Mesendoderm (in vitro differentiated cells): ENCODE data around the gene SLAIN2.
A peak's percentile ranks its signal among the peaks of the same experiment; 100 is the strongest.
"Not testable (repeated sequence)": the region's sequence is repeated elsewhere in the genome, so short reads cannot be mapped to it uniquely, and the experiment has no call there.

Experiments
- DNase-seq: peaks from one replicate; pipeline ENCODE4 v3.0.0; 2013
- H2AK5ac ChIP-seq: 2 replicates; pipeline ENCODE4 v1.6.1; 2013; ENCODE audit warnings: low read length, inconsistent platforms
- H2BK120ac ChIP-seq: 2 replicates; pipeline ENCODE4 v1.6.1; 2013; ENCODE audit warnings: low read depth, mild to moderate bottlenecking, low read length, moderate library complexity, mixed read lengths
- H2BK15ac ChIP-seq: replicated peaks from 2 replicates; pipeline ENCODE4 v1.6.1; 2013; ENCODE audit warnings: low read depth, mild to moderate bottlenecking, moderate library complexity
- H2BK5ac ChIP-seq: 2 replicates; pipeline ENCODE4 v1.6.1; 2013; ENCODE audit warnings: low read length, inconsistent platforms
- H3K18ac ChIP-seq: 2 replicates; pipeline ENCODE4 v1.6.1; 2013; ENCODE audit warnings: mild to moderate bottlenecking, low read length, mixed read lengths
- H3K23ac ChIP-seq: one replicate; pipeline ENCODE4 v1.6.1; 2013; ENCODE audit warnings: low read length
- H3K27ac ChIP-seq: 2 replicates; pipeline ENCODE4 v1.5.1; 2013; ENCODE audit warnings: low read depth, mild to moderate bottlenecking, inconsistent platforms, low read length, moderate library complexity
- H3K27me3 ChIP-seq: 2 replicates; pipeline ENCODE4 v1.6.1; 2013; ENCODE audit warnings: low read length, control low read depth, mild to moderate bottlenecking, inconsistent platforms; ENCODE audit not compliant: insufficient read depth, poor library complexity
- H3K36me3 ChIP-seq: 2 replicates; pipeline ENCODE4 v1.6.1; 2013; ENCODE audit warnings: low read length, inconsistent platforms; ENCODE audit not compliant: control insufficient read depth, insufficient read depth
- H3K4ac ChIP-seq: one replicate; pipeline ENCODE4 v1.6.1; 2013; ENCODE audit warnings: low read depth, mild to moderate bottlenecking, low read length, moderate library complexity
- H3K4me1 ChIP-seq: 2 replicates; pipeline ENCODE4 v1.6.1; 2013; ENCODE audit warnings: low read depth, low read length, inconsistent platforms; ENCODE audit not compliant: control insufficient read depth
- H3K4me2 ChIP-seq: 2 replicates; pipeline ENCODE4 v1.6.1; 2013; ENCODE audit warnings: low read length
- H3K4me3 ChIP-seq: 2 replicates; pipeline ENCODE4 v1.5.1; 2013; ENCODE audit warnings: mild to moderate bottlenecking, low read length
- H3K56ac ChIP-seq: one replicate; pipeline ENCODE4 v1.6.1; 2013; ENCODE audit warnings: low read length
- H3K79me1 ChIP-seq: 2 replicates; pipeline ENCODE4 v1.6.1; 2013; ENCODE audit warnings: low read length, inconsistent platforms
- H3K79me2 ChIP-seq: 2 replicates; pipeline ENCODE4 v1.6.1; 2013; ENCODE audit warnings: mild to moderate bottlenecking, low read length; ENCODE audit not compliant: control insufficient read depth, insufficient read depth
- H3K9ac ChIP-seq: 2 replicates; pipeline ENCODE4 v1.6.1; 2013; ENCODE audit warnings: low read length, inconsistent platforms
- H4K5ac ChIP-seq: one replicate; pipeline ENCODE4 v1.6.1; 2013; ENCODE audit warnings: low read length
- H4K8ac ChIP-seq: one replicate; pipeline ENCODE4 v1.6.1; 2013; ENCODE audit warnings: low read depth, mild to moderate bottlenecking, control low read depth, low read length, moderate library complexity
- WGBS: extraction: QIAGEN DNeasy Blood & Tissue Kit; methylation state at CpG from one replicate; pipeline ENCODE4 v1.1.7; 2013; ENCODE audit warnings: low lambda C conversion rate, missing lambda C conversion rate; ENCODE audit not compliant: insufficient coverage; ENCODE audit errors: extremely low coverage; 5-methylcytosine and 5-hydroxymethylcytosine counted together

The SLAIN2 gene

GRCh38 chr4:48314746-48315145, 26.6 kb upstream of the SLAIN2 start:
- not testable (repeated sequence) for H3K23ac ChIP-seq, H3K18ac ChIP-seq, H2AK5ac ChIP-seq, H3K36me3 ChIP-seq, H2BK120ac ChIP-seq, DNase-seq, H3K56ac ChIP-seq, H3K79me2 ChIP-seq, H2BK15ac ChIP-seq, H2BK5ac ChIP-seq, H3K4me1 ChIP-seq, H3K4me2 ChIP-seq, H3K4me3 ChIP-seq, H4K5ac ChIP-seq, H3K27me3 ChIP-seq, H3K9ac ChIP-seq, H3K27ac ChIP-seq, H4K8ac ChIP-seq, H3K79me1 ChIP-seq, H3K4ac ChIP-seq

GRCh38 chr4:48315728-48316630, 25.4 kb upstream of the SLAIN2 start:
- WGBS, result no CpG with 5 or more reads among the region's 7 CpGs
- peak; percentile 81 for DNase-seq
- H3K4me2 ChIP-seq, result no peak overlapping the region

GRCh38 chr4:48321312-48321711, 20.0 kb upstream of the SLAIN2 start:
- Histone ChIP-seq H3K4me2 (no peak overlapping the region), H3K4me1 (no peaks in the 10 kb centered on the region), H3K27me3 (no peaks in the 10 kb centered on the region), H3K18ac (no peak overlapping the region), H3K27ac (no peak overlapping the region), H3K4me3 (no peak overlapping the region), H3K79me2 (no peaks in the 10 kb centered on the region), H4K8ac (no peak overlapping the region), H3K56ac (no peak overlapping the region), H2AK5ac (no peak overlapping the region), H3K79me1 (no peaks in the 10 kb centered on the region), H2BK5ac (no peak overlapping the region), H3K36me3 (no peaks in the 10 kb centered on the region), H3K23ac (no peak overlapping the region), H2BK15ac (no peak overlapping the region), H3K9ac (no peak overlapping the region), H2BK120ac (no peak overlapping the region), H4K5ac (no peak overlapping the region), H3K4ac (no peak overlapping the region)
- no CpG with 5 or more reads among the region's 2 CpGs for WGBS
- no peak for DNase-seq

More at GRCh38 chr4:48315728-48316630, 25.4 kb upstream of the SLAIN2 start:
- H3K79me2 ChIP-seq, result no peaks in the 10 kb centered on the region
- no peak overlapping the region for H3K4me3 ChIP-seq
- no peak overlapping the region for H2BK120ac ChIP-seq
- H3K79me1 ChIP-seq, result no peaks in the 10 kb centered on the region
- no peak overlapping the region for H4K8ac ChIP-seq
- H3K56ac ChIP-seq, result no peak overlapping the region
- H3K4ac ChIP-seq, result no peak overlapping the region
- H3K27me3 ChIP-seq, result no peaks in the 10 kb centered on the region
- no peak overlapping the region for H3K18ac ChIP-seq
- H3K36me3 ChIP-seq, result no peaks in the 10 kb centered on the region
- H2BK15ac ChIP-seq, result no peak overlapping the region
- no peaks in the 10 kb centered on the region for H3K4me1 ChIP-seq
- H3K27ac ChIP-seq, result no peak overlapping the region
- H3K23ac ChIP-seq, result no peak overlapping the region
- H2AK5ac ChIP-seq, result no peak overlapping the region
- H4K5ac ChIP-seq, result no peak overlapping the region
- H2BK5ac ChIP-seq, result no peak overlapping the region
- H3K9ac ChIP-seq, result no peak overlapping the region

- Histone ChIP-seq H2BK120ac (no peak overlapping the region), H2BK5ac (no peak overlapping the region), H3K4ac (no peak overlapping the region), H3K27ac (no peak overlapping the region), H3K9ac (no peak overlapping the region), H3K23ac (no peak overlapping the region), H3K36me3 (no peaks in the 10 kb centered on the region), H3K4me1 (no peaks in the 10 kb centered on the region), H4K8ac (no peak overlapping the region), H3K4me2 (no peak overlapping the region), H4K5ac (no peak overlapping the region), H3K27me3 (no peaks in the 10 kb centered on the region), H3K18ac (no peak overlapping the region), H3K56ac (no peak overlapping the region), H3K79me2 (no peaks in the 10 kb centered on the region), H3K4me3 (no peak overlapping the region), H2AK5ac (no peak overlapping the region), H2BK15ac (no peak overlapping the region), H3K79me1 (no peaks in the 10 kb centered on the region)
- WGBS, result no CpG with 5 or more reads among the region's 2 CpGs
- DNase-seq, result no peak
Observed at GRCh38 chr4:48322063-48322462, 19.3 kb upstream of the SLAIN2 start.

- no peak overlapping the region for H3K4ac ChIP-seq
- H2BK5ac ChIP-seq, result no peak overlapping the region
- H4K5ac ChIP-seq, result no peak overlapping the region
- no peak overlapping the region for H3K23ac ChIP-seq
- H2BK120ac ChIP-seq, result no peak overlapping the region
- no peak for DNase-seq
- WGBS, result no CpG with 5 or more reads among the region's 2 CpGs
- H3K18ac ChIP-seq, result no peak overlapping the region
- H3K27ac ChIP-seq, result no peak overlapping the region
- H3K56ac ChIP-seq, result no peak overlapping the region
- no peaks in the 10 kb centered on the region for H3K27me3 ChIP-seq
- no peak overlapping the region for H3K4me3 ChIP-seq
- no peaks in the 10 kb centered on the region for H3K79me1 ChIP-seq
- H3K4me1 ChIP-seq, result no peaks in the 10 kb centered on the region
- H3K79me2 ChIP-seq, result no peaks in the 10 kb centered on the region
- no peak overlapping the region for H3K9ac ChIP-seq
- no peak overlapping the region for H4K8ac ChIP-seq
- no peaks in the 10 kb centered on the region for H3K36me3 ChIP-seq
- H2AK5ac ChIP-seq, result no peak overlapping the region
- H3K4me2 ChIP-seq, result no peak overlapping the region
- H2BK15ac ChIP-seq, result no peak overlapping the region
Observed at GRCh38 chr4:48324281-48324680, 17.0 kb upstream of the SLAIN2 start.

GRCh38 chr4:48329193-48329592, 12.1 kb upstream of the SLAIN2 start:
- no peak overlapping the region for H4K5ac ChIP-seq
- H3K23ac ChIP-seq, result no peak overlapping the region
- no peak overlapping the region for H3K4me3 ChIP-seq
- H4K8ac ChIP-seq, result no peak overlapping the region
- no peak overlapping the region for H2BK15ac ChIP-seq
- no peaks in the 10 kb centered on the region for H3K79me2 ChIP-seq
- no peak overlapping the region for H3K4me2 ChIP-seq
- no peak overlapping the region for H3K9ac ChIP-seq
- no peak overlapping the region for H3K56ac ChIP-seq
- H3K27ac ChIP-seq, result no peak overlapping the region
- no peaks in the 10 kb centered on the region for H3K27me3 ChIP-seq
- no peak overlapping the region for H3K18ac ChIP-seq
- no peaks in the 10 kb centered on the region for H3K79me1 ChIP-seq
- no CpG with 5 or more reads among the region's 1 CpG for WGBS
- no peak overlapping the region for H2BK5ac ChIP-seq
- H3K4me1 ChIP-seq, result no peaks in the 10 kb centered on the region
- H3K4ac ChIP-seq, result no peak overlapping the region
- H2BK120ac ChIP-seq, result no peak overlapping the region
- no peak overlapping the region for H2AK5ac ChIP-seq
- no peak for DNase-seq
- H3K36me3 ChIP-seq, result no peaks in the 10 kb centered on the region
